Prostate gland (tissue), 2 donors: ENCODE data around the gene TRPM6.
A peak's percentile ranks its signal among the peaks of the same experiment; 100 is the strongest.

Experiments used
- CTCF ChIP-seq, 4 experiments: fragments of 200-600 bp in 2 of 4; fragments of 450-650 bp in 2 of 4; sonication (generic) in 2 of 4; IDR thresholded peaks; 1 replicate in 3 of 4; 2 replicates in 1 of 4; pipeline ENCODE4 v1.5.1; 2016 to 2019; ENCODE audit warnings: antibody characterized with exemption in 4 of 4, mild to moderate bottlenecking in 2 of 4, moderate library complexity in 2 of 4
- POLR2AphosphoS5 ChIP-seq: sonication (generic); formaldehyde crosslinking; IDR thresholded peaks from one replicate; pipeline ENCODE4 v1.6.1; 2017; ENCODE audit warnings: antibody characterized with exemption

GRCh38 chr9:74887041-74887980 is at the start of gene TRPM6:
- TF ChIP-seq POLR2AphosphoS5 (peak; percentile 76), CTCF (IDR thresholded peaks at IDR 0.05) (no peak)
